CD4-positive, alpha-beta T cell treated with Interferon alpha-2 for 1 hour (primary cell): ENCODE measurements around the gene CCDC88A.
"Not testable (repeated sequence)": the region's sequence is repeated elsewhere in the genome, so short reads cannot be mapped to it uniquely, and the experiment has no call there.

Source experiments
- DNase-seq, 2 donors: peaks; one replicate each; pipeline ENCODE4 v3.0.0-alpha.2; 2020 to 2022

Gene CCDC88A

DNA sequence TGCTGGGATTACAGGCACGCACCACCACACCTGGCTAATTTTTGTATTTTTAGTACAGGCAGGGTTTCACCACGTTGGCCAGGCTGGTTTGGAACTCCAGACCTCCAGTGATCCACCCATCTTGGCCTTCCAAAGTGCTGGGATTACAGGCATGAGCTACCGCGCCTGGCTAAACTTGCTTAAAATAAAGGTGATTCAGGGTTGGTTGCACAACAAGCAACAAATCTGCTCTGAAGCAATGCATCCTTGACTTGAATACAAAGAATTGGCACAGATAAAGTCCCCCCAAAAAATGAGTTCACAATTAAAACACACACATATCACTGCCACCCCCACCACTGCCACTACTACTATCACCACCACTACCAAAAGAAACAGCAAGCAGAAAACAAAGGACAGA, 34.9 kb downstream of the CCDC88A start:
- DNase-seq: no peak

DNA sequence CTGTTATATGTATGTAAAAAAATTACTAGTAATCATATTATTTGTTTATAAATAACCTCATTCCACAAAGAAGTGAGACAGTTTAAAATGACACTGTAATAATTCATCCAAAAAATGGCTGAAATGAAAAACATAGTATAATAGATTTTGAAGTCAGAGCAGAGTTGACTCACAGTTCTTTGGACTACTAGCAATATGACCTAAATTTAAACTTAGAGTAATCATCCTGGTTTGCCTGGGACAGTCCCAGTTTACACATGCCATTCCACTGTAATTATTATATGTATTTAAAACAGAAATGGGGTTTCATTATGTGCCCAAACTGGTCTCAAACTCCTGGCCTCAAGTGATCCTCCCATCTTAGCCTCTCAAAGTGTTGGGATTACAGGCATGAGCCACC, 48.3 kb downstream of the CCDC88A start:
- no peak for DNase-seq

DNA sequence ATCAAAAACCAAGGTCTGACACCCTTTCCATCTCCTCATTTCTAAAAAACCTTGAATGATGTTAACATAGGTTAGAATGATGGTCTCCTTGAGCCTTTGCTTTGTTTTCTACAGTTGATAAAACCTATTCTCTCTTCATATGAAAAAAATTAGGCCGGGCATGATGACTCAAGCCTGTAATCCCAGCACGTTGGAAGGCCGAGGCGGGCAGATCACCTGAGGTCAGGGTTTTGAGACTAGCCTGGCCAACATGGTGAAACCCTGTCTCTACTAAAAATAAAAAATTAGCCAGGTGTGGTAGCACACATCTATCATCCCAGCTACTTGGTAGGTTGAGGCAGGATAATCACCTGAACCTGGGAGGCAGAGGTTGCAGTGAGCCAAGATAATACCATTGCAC, 49.4 kb downstream of the CCDC88A start:
- no peak for DNase-seq

DNA sequence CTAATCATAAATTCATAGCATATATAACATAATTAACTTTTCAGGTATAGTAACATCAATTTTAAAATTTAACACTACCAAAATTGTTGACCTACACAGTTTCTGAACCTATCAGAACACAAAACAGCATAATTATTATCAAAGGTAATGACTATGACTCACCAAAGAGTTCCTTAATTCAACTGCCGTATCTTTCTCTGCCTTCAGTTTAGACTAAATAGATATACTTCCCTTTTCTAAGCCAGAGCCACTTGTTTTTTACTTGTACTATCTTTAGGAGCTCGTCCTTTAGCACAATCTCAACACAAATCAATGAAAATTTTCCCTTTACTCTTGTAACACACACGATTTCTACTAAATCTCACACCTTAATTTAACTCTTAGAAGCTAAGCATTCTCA, 54.4 kb downstream of the CCDC88A start:
- no peak for DNase-seq

DNA sequence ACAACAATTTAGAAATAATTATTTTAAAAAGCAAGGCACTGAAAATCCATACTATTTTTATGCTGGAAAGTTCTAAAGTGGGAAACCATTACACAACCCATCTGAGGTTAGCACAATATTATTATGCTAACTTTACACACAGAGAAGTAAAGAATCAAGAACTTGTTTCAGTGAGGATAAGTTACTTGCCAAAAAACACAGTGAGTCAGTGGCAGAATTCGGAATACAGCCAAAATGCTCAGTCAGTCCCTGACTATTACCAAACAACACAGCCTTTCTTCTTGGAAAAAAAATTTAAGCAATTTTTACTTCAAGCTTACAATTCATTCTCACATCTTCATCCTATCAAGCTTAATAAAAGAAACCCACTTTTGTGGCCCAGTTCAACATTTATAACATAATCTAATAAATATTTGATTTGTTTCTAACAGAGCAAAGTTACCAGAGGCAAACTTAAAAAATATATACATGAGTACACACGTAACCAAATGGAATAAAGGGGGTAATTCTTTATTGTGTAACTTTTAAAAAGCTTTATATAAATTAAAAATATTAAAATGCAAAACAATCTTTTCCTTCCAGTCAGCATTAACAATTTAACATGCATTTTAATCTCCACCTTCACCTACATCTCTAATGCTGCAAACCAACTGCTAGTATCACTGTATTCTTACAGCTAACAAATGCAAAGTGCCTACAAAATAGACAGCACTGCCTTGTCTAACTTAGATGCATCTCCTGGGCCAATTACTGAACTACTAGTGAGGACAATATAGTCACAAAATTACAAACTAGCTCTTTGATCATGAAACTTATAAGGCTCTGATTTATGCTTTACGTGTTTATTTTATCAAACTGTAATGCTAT, 55.2 kb downstream of the CCDC88A start:
- no peak for DNase-seq

DNA sequence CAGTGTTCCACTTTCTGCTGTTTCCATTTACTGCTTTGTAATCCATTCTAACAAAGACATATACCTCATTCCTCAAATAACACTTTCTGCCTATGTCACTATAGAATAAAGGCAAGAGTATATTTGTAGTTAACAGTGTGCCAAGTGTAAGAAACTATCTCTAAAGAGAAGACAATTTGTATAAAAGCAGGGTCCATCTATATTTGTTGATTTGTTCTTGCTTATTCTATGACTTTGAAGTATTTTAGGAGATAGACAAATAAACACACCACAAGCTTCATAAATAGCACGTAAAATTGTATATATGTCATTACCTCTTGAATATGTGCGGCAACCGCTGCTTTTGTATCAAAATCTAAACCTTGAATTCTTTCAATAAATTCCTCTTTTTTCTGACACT, 56.0 kb downstream of the CCDC88A start:
- no peak for DNase-seq

DNA sequence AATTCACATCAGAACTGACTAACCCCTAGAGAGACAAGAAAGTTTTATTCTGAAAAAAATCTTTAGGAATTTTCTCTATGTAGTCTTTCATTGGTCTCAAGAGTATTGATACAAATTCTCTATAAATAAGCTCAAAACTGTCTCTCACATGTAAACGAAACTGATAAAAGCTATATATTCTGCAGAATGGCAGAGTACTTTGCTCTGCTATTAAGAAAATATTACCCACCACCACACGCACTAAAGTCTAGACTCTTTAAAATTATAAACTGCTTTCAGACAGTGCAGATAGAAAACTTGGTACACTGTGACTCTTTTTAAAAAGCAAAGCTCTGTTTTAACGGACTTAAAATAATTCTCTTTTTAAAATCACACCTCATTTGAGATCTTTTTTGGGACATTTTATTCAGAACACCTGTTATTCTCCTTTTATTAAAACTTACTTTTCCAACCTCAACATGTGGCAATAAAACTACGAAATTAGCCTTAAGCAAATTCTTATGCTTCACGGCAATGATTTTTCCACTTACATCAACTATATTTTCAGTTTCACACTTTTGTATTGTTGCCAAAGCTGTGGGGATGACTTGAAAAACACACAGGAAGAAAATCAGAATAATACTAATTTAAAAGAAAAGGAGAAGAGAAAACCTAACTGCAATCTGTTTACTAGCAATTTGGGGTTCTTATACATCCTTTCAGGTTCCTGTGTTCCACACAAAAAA, 58.0 kb downstream of the CCDC88A start:
- no peak for DNase-seq

- DNase-seq: no peak
Measured at GRCh38 chr2:55358451-55358850, 61.2 kb downstream of the CCDC88A start.

DNA sequence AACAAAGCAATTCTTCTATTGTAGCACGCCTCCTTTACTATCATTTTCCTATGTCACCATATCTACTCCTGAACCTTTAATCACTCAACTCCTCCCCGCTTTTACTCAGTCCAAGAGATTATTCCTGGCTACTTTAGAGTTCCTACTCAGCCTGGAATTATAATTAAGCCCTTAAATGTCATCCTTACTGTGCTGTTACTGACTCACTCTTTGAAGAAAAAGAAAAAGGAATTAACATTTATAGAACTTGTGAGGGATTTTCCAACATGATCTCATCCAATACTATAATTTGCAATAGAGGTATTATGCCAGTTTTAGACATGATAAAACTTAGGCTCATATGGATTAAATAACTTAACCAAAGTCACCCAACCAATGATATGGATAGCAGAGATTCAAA, 61.7 kb downstream of the CCDC88A start:
- DNase-seq: no peak

- no peak for DNase-seq
Measured at GRCh38 chr2:55357164-55357563, 62.5 kb downstream of the CCDC88A start.

- DNase-seq: not testable (repeated sequence)
Measured at GRCh38 chr2:55356136-55356535, 63.5 kb downstream of the CCDC88A start.

DNA sequence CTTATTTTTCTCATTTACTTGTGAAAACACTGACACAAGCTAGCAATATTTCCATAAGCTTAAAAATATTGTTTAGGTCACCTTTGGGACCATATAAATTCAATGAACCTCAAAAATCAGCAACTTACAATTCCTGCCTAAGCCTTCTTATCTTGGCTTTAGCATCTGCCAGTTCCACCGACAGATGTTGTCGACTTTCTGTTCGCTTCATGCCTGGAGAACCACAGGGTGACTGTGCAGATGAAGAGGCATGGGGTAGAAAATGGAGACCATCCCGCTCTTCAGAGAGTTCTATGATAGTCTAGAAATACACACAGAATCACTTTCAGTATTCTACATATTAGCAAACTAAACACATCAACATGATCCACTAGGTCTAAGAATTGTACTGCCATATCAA, 64.2 kb downstream of the CCDC88A start:
- DNase-seq: no peak

- no peak for DNase-seq
Measured at GRCh38 chr2:55351672-55352071, 68.0 kb downstream of the CCDC88A start.

GRCh38 chr2:55345064-55345463, 74.6 kb downstream of the CCDC88A start:
- DNase-seq: no peak

GRCh38 chr2:55338268-55338667, 81.4 kb downstream of the CCDC88A start:
- no peak for DNase-seq

- no peak for DNase-seq
Measured at GRCh38 chr2:55334728-55335127, 84.9 kb downstream of the CCDC88A start.

DNA sequence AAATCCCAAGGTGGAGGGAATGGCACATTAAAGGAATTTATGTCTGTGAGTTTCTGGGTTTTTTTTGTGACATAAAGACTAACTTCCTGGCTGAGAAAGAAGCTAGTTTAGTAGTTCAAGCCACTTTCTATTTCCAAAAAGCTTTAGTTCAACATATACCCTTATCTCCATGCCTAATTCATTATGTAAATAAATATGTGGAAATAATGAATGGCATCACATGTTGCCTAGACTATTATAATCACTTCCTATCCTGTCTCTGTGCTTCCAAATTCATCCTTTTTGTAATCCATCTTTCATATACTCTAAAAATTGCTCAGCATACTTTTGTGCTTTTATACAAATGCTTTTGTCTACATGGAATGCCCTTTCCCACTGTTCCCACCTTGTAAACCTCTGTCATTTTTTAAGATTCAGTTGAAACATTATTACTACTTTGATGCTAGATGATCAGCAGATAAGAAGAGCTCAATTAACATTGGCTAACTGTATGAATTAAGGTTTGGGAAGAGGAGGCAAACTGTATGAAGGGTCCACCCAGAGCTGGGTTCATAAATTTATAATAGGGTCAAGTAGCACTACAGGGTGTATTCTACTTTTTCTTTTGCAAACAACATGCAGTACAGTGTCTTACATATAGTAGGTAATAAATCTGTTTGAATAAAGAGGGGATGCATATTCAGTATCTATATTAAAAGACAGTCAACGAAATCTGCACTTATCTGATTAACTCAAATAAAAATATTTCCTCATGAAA, 88.9 kb downstream of the CCDC88A start:
- DNase-seq: no peak

- no peak for DNase-seq
Measured at GRCh38 chr2:55327470-55328230, 92.0 kb downstream of the CCDC88A start.

- no peak for DNase-seq
Measured at GRCh38 chr2:55314985-55315384, 104.7 kb downstream of the CCDC88A start.

- no peak for DNase-seq
Measured at GRCh38 chr2:55311444-55311870, 108.2 kb downstream of the CCDC88A start.

GRCh38 chr2:55309446-55309845, 110.2 kb downstream of the CCDC88A start:
- no peak for DNase-seq

GRCh38 chr2:55302241-55302640, 117.4 kb downstream of the CCDC88A start:
- no peak for DNase-seq

GRCh38 chr2:55301277-55301676, 118.4 kb downstream of the CCDC88A start:
- no peak for DNase-seq
